Panc1 (cell line): Measurements from ENCODE around the gene ADPRS. TPM values are rescaled to one million over a fixed set of nuclear protein-coding genes. Genes with fewer than 3 reads are reported as not detected.

ENCODE experiments used
- ATAC-seq: fragments of 200-7000 bp; cut with Tn5 transposase; 2 replicates; pipeline ENCODE4 v1.9.1; 2020; ENCODE audit warnings: mild to moderate bottlenecking, moderate library complexity
- BruUV-seq: library from RNA; stranded (reverse); fragments of 400-500 nt; replicated peaks from 2 replicates; lab custom pipeline; 2021; lab: Mats Ljungman, UMichigan
- CTCF ChIA-PET: fragments of 300-600 bp; sonication (Branson Sonifier 250); formaldehyde crosslinking; loops from one replicate; lab custom pipeline; 2022; ENCODE audit warnings: antibody characterized with exemption; lab: Charles Lee
- POLR2A ChIA-PET: fragments of 300-600 bp; sonication (Branson Sonifier 250); formaldehyde crosslinking; loops from one replicate; lab custom pipeline; 2022; ENCODE audit warnings: antibody characterized with exemption; lab: Charles Lee
- DNase-seq: peaks from one replicate; pipeline ENCODE4 v3.0.0-alpha.2; 2010; ENCODE audit warnings: low read depth, low spot score
- H3K27ac ChIP-seq: 2 replicates; pipeline ENCODE4 v1.5.1; 2011; ENCODE audit warnings: mild to moderate bottlenecking, low read length, inconsistent platforms
- H3K27me3 ChIP-seq: fragments of 200-500 bp; sonication (Bioruptor generic); 2 replicates; pipeline ENCODE4 v1.6.0; 2014; ENCODE audit warnings: low read length, inconsistent platforms; ENCODE audit not compliant: control insufficient read depth, insufficient read depth
- H3K36me3 ChIP-seq: fragments of 200-500 bp; sonication (Bioruptor generic); 2 replicates; pipeline ENCODE4 v1.5.1; 2014; ENCODE audit warnings: inconsistent platforms, mild to moderate bottlenecking, low read length, moderate library complexity; ENCODE audit not compliant: control insufficient read depth, insufficient read depth
- H3K4me1 ChIP-seq: 2 replicates; pipeline ENCODE4 v1.5.1; 2011; ENCODE audit warnings: inconsistent platforms, mild to moderate bottlenecking, low read length, moderate library complexity; ENCODE audit not compliant: control insufficient read depth, insufficient read depth
- H3K4me3 ChIP-seq, 2 experiments: 2 replicates each; pipeline ENCODE4 v1.5.1; 2011 to 2012; ENCODE audit warnings: low read depth in 2 of 2, low read length in 2 of 2, mild to moderate bottlenecking in 2 of 2, inconsistent platforms in 1 of 2, moderate library complexity in 1 of 2
- H3K9me3 ChIP-seq: fragments of 200-500 bp; sonication (Bioruptor generic); 2 replicates; pipeline ENCODE4 v1.5.1; 2014; ENCODE audit warnings: low read depth, mild to moderate bottlenecking, inconsistent platforms, low read length, moderate library complexity; ENCODE audit not compliant: control insufficient read depth, insufficient read depth
- POLR2AphosphoS5 ChIP-seq: IDR thresholded peaks from 2 replicates; pipeline ENCODE4 v1.6.1; 2012; ENCODE audit warnings: mild to moderate bottlenecking, low read depth, low read length, moderate library complexity
- SIN3A ChIP-seq: IDR thresholded peaks from 2 replicates; pipeline ENCODE4 v1.6.1; 2012; ENCODE audit warnings: low read depth, mild to moderate bottlenecking, low read length, moderate library complexity, borderline replicate concordance; ENCODE audit not compliant: insufficient read depth
- TCF7L2 ChIP-seq: IDR thresholded peaks from 2 replicates; pipeline ENCODE4 v1.6.1; 2011; ENCODE audit warnings: mild to moderate bottlenecking, low read depth, low read length, inconsistent platforms
- in situ Hi-C: cut with HindIII; loops from 2 replicates; pipeline ENCODE4 v1.10.0; 2016; ENCODE audit warnings: low sequenced_read_pairs, low pct_unique_long_range_greater_than_20kb
- intact Hi-C: fragments of 100-400 bp; cut with micrococcal nuclease; formaldehyde crosslinking; loops from one replicate; pipeline ENCODE4 v1.10.0; 2022; ENCODE audit not compliant: unreplicated experiment
- total RNA-seq: library from RNA; stranded (reverse); gene quantifications from one replicate; pipeline ENCODE4 v1.2.1, GENCODE V29; 2021; ENCODE audit not compliant: unreplicated experiment
- TF ChIP-seq, protein P1 (sequence below), 2 experiments: IDR thresholded peaks; 2 replicates each; pipeline ENCODE4 v1.6.1; 2011 to 2012; ENCODE audit warnings: low read depth in 2 of 2, control low read depth in 1 of 2, low read length in 1 of 2, mild to moderate bottlenecking in 1 of 2, moderate library complexity in 1 of 2; ENCODE audit not compliant: insufficient read depth in 1 of 2
- TF ChIP-seq, protein P2 (sequence below): fragments of 450-650 bp; IDR thresholded peaks from 2 replicates; pipeline ENCODE4 v1.5.1; 2017; ENCODE audit warnings: mild to moderate bottlenecking

The ADPRS gene
- total RNA-seq, 1 experiment from 2014 or later: 32.2 TPM

DNA sequence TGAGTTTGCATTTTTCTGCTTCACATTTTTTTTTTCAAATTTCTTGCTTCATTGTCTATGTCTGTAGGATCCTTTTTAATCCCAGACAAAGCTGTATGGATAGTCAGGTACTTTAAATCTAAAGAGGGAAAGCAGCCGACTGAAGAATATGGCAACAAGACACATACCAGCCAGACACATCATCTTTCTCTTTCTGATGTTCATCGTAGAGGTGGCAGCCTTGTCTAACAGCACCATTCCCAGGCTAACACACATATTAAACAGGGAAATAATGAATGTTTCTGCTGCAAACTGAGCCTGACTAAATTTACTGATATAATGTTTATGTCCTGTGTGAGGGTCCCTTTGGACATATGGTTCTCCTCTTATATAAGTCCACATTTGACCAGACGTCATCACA lies 8.5 kb upstream of the ADPRS start:
- DNase-seq: no peak

GRCh38 chr1:36080801-36081200 lies 7.9 kb upstream of the ADPRS start:
- TF ChIP-seq, protein P1, sequence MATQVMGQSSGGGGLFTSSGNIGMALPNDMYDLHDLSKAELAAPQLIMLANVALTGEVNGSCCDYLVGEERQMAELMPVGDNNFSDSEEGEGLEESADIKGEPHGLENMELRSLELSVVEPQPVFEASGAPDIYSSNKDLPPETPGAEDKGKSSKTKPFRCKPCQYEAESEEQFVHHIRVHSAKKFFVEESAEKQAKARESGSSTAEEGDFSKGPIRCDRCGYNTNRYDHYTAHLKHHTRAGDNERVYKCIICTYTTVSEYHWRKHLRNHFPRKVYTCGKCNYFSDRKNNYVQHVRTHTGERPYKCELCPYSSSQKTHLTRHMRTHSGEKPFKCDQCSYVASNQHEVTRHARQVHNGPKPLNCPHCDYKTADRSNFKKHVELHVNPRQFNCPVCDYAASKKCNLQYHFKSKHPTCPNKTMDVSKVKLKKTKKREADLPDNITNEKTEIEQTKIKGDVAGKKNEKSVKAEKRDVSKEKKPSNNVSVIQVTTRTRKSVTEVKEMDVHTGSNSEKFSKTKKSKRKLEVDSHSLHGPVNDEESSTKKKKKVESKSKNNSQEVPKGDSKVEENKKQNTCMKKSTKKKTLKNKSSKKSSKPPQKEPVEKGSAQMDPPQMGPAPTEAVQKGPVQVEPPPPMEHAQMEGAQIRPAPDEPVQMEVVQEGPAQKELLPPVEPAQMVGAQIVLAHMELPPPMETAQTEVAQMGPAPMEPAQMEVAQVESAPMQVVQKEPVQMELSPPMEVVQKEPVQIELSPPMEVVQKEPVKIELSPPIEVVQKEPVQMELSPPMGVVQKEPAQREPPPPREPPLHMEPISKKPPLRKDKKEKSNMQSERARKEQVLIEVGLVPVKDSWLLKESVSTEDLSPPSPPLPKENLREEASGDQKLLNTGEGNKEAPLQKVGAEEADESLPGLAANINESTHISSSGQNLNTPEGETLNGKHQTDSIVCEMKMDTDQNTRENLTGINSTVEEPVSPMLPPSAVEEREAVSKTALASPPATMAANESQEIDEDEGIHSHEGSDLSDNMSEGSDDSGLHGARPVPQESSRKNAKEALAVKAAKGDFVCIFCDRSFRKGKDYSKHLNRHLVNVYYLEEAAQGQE (IDR thresholded peaks at IDR 0.05; ENCODE audit: insufficient read depth in 1 of 2, low read depth in 2 of 2, low read length in 1 of 2): no peak
- intact Hi-C loops: no loop called here
- Histone ChIP-seq H3K4me1 (no peaks in the 10 kb centered on the region; the same call in 1 of the 2 replicates), H3K27me3 (no peaks in the 10 kb centered on the region), H3K27ac (no peak overlapping the region), H3K9me3 (no peaks in the 10 kb centered on the region), H3K4me3 (no peak overlapping the region), H3K36me3 (no peaks in the 10 kb centered on the region)
- ATAC-seq (no peak), DNase-seq (no peak)
- ChIA-PET CTCF (no interaction called here), POLR2A (no interaction called here)
- in situ Hi-C loops: no loop called here
- no TSS peak for BruUV-seq

More for the DNA sequence above, 8.5 kb upstream of the ADPRS start:
- Histone ChIP-seq H3K27me3 (no peaks in the 10 kb centered on the region), H3K36me3 (no peaks in the 10 kb centered on the region), H3K4me1 (no peaks in the 10 kb centered on the region; the same call in 1 of the 2 replicates), H3K27ac (no peak overlapping the region), H3K4me3 (no peak overlapping the region), H3K9me3 (no peaks in the 10 kb centered on the region)
- ATAC-seq: no peak
- intact Hi-C loops: no loop called here
- no peak for TF ChIP-seq SIN3A
- TF ChIP-seq, protein P1 (IDR thresholded peaks at IDR 0.05; ENCODE audit: insufficient read depth in 1 of 2, low read depth in 2 of 2, low read length in 1 of 2): no peak
- TF ChIP-seq TCF7L2: no peak
- TF ChIP-seq, protein P2, sequence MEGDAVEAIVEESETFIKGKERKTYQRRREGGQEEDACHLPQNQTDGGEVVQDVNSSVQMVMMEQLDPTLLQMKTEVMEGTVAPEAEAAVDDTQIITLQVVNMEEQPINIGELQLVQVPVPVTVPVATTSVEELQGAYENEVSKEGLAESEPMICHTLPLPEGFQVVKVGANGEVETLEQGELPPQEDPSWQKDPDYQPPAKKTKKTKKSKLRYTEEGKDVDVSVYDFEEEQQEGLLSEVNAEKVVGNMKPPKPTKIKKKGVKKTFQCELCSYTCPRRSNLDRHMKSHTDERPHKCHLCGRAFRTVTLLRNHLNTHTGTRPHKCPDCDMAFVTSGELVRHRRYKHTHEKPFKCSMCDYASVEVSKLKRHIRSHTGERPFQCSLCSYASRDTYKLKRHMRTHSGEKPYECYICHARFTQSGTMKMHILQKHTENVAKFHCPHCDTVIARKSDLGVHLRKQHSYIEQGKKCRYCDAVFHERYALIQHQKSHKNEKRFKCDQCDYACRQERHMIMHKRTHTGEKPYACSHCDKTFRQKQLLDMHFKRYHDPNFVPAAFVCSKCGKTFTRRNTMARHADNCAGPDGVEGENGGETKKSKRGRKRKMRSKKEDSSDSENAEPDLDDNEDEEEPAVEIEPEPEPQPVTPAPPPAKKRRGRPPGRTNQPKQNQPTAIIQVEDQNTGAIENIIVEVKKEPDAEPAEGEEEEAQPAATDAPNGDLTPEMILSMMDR: no peak
- TF ChIP-seq POLR2AphosphoS5: no peak
- no TSS peak for BruUV-seq
- ChIA-PET CTCF (no interaction called here), POLR2A (interaction anchor here (0.7 kb wide), 1 partner anchor 65 kb away, joined by 4 read pairs; no protein-coding TSS in a partner anchor)
- in situ Hi-C loops: no loop called here
